Ovary (tissue), 9 donors: ENCODE data around the gene BEAN1. TPM values are rescaled to one million over a fixed set of nuclear protein-coding genes. Genes with fewer than 3 reads are reported as not detected.

Source experiments
- DNase-seq, 5 donors: peaks; one replicate each; pipeline ENCODE4 v3.0.0-alpha.2; 2019 to 2020
- H3K27ac ChIP-seq, 2 donors: fragments of 200-600 bp; one replicate each; pipeline versions ENCODE4 v1.5.1 to v1.8.0; 2019 to 2022
- H3K27me3 ChIP-seq: fragments of 200-600 bp; one replicate; pipeline ENCODE4 v1.8.0; 2022
- H3K36me3 ChIP-seq: fragments of 200-600 bp; sonication (generic); one replicate; pipeline ENCODE4 v1.5.1; 2019
- H3K4me1 ChIP-seq: one replicate; pipeline ENCODE4 v1.8.1; 2013; ENCODE audit warnings: mild to moderate bottlenecking, moderate library complexity; ENCODE audit not compliant: insufficient read depth
- H3K4me3 ChIP-seq: fragments of 200-600 bp; sonication (generic); one replicate; pipeline ENCODE4 v1.5.1; 2017
- H3K9me3 ChIP-seq, 2 donors: fragments of 200-600 bp in 1 of 2; sonication (generic) in 1 of 2; one replicate each; pipeline versions ENCODE4 v1.5.1 to v1.8.1; 2013 to 2019; ENCODE audit warnings: mild to moderate bottlenecking in 1 of 2, moderate library complexity in 1 of 2
- EP300 ChIP-seq: sonication (generic); formaldehyde crosslinking; IDR thresholded peaks from one replicate; pipeline ENCODE4 v1.6.1; 2017; ENCODE audit warnings: antibody characterized with exemption
- POLR2A ChIP-seq: fragments of 450-650 bp; IDR thresholded peaks from one replicate; pipeline ENCODE4 v1.6.1; 2017; ENCODE audit warnings: antibody characterized with exemption, mild to moderate bottlenecking, moderate library complexity
- WGBS, 3 donors: extraction: QIAGEN DNeasy Blood & Tissue Kit in 1 of 3; methylation state at CpG; one replicate each; pipeline versions ENCODE4 v1.1.5 to v1.1.7; 2013 to 2017; 5-methylcytosine and 5-hydroxymethylcytosine counted together
- intact Hi-C, 4 donors: fragments of 100-400 bp; cut with DNase I; formaldehyde crosslinking; loops; one replicate each; pipeline versions ENCODE4 v1.11.0 to v1.15.1; 2022 to 2023
- polyA plus RNA-seq, 2 donors: library from polyadenylated mRNA; stranded (reverse); fragments of 200-250 nt in 1 of 2; fragments of 350-450 nt in 1 of 2; fragmentation: Illumina TruSeq in 1 of 2; extraction: RNeasy Lipid Tissue Mini Kit (QIAGEN cat#74804) in 1 of 2; gene quantifications; one replicate each; pipeline ENCODE4 v1.2.3, GENCODE V29; 2013 to 2014
- total RNA-seq, 7 donors: library from RNA; depleted of rRNA in 2 of 7; stranded (reverse); fragments of >200 nt in 2 of 7; fragmentation: NEBNext Ultra II Directional in 3 of 7; extraction: Animal tissue kit (Norgen Biotek cat#: 25700) in 3 of 7; gene quantifications; one replicate each; pipeline versions ENCODE4 v1.1.0 to v1.2.4, GENCODE V29; 2016 to 2023
- TF ChIP-seq, protein P1 (sequence below), 3 donors: fragments of 450-650 bp in 2 of 3; fragments of 200-600 bp in 1 of 3; IDR thresholded peaks; one replicate each; pipeline versions ENCODE4 v1.5.1 to v1.8.0; 2016 to 2022; ENCODE audit warnings: antibody characterized with exemption in 3 of 3, mild to moderate bottlenecking in 1 of 3
- donor health status: DM: no; HTN: no; CAD: no; lungs with moderate emphysema.
- donor health status: DM: no; HTN: no; CAD: no.
- donor health status: Bipolar disorder and iron deficiency.
- donor health status: DM: yes; HTN: yes; CAD: no.
- donor health status: DM: no; HTN: no; CAD: no.
- donor health status: DM: yes; HTN: yes; CAD: no.

The BEAN1 gene
- total and polyA plus RNA-seq, 9 donors: 0.15 to 2.2 (median 0.61) TPM; not detected in 1

- Histone ChIP-seq H3K36me3 (no peaks in the 10 kb centered on the region), H3K4me3 (no peak overlapping the region), H3K4me1 (peaks cover 7% of the 10 kb centered on the region), H3K9me3 (no peaks in the 10 kb centered on the region), H3K27ac (peak overlapping the region in 1 of 2 donors; percentile 30), H3K27me3 (no peaks in the 10 kb centered on the region)
- WGBS, 3 donors: 59 to 76% (median 69%) methylated on average over 9 of the region's 9 CpGs
- intact Hi-C loops: no loop called here
- no peak for DNase-seq
- no peak for TF ChIP-seq EP300
- TF ChIP-seq, protein P1, sequence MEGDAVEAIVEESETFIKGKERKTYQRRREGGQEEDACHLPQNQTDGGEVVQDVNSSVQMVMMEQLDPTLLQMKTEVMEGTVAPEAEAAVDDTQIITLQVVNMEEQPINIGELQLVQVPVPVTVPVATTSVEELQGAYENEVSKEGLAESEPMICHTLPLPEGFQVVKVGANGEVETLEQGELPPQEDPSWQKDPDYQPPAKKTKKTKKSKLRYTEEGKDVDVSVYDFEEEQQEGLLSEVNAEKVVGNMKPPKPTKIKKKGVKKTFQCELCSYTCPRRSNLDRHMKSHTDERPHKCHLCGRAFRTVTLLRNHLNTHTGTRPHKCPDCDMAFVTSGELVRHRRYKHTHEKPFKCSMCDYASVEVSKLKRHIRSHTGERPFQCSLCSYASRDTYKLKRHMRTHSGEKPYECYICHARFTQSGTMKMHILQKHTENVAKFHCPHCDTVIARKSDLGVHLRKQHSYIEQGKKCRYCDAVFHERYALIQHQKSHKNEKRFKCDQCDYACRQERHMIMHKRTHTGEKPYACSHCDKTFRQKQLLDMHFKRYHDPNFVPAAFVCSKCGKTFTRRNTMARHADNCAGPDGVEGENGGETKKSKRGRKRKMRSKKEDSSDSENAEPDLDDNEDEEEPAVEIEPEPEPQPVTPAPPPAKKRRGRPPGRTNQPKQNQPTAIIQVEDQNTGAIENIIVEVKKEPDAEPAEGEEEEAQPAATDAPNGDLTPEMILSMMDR (IDR thresholded peaks at IDR 0.05): no peak
- no peak for TF ChIP-seq POLR2A
Observed at GRCh38 chr16:66523861-66524354, 96.8 kb downstream of the BEAN1 start.

- Histone ChIP-seq H3K27me3 (no peaks in the 10 kb centered on the region), H3K9me3 (no peaks in the 10 kb centered on the region), H3K4me3 (no peak overlapping the region), H3K4me1 (peaks cover 7% of the 10 kb centered on the region), H3K36me3 (no peaks in the 10 kb centered on the region), H3K27ac (no peak overlapping the region)
- whole genome bisulfite sequencing, 3 donors: 82 to 83% (median 82%) methylated on average over 6 of the region's 6 CpGs
- TF ChIP-seq EP300 (no peak), POLR2A (no peak)
- TF ChIP-seq, protein P1 (IDR thresholded peaks at IDR 0.05): no peak
- intact Hi-C loops: no loop called here
- no peak for DNase-seq
Observed at GRCh38 chr16:66524601-66525164, 97.6 kb downstream of the BEAN1 start.

DNA sequence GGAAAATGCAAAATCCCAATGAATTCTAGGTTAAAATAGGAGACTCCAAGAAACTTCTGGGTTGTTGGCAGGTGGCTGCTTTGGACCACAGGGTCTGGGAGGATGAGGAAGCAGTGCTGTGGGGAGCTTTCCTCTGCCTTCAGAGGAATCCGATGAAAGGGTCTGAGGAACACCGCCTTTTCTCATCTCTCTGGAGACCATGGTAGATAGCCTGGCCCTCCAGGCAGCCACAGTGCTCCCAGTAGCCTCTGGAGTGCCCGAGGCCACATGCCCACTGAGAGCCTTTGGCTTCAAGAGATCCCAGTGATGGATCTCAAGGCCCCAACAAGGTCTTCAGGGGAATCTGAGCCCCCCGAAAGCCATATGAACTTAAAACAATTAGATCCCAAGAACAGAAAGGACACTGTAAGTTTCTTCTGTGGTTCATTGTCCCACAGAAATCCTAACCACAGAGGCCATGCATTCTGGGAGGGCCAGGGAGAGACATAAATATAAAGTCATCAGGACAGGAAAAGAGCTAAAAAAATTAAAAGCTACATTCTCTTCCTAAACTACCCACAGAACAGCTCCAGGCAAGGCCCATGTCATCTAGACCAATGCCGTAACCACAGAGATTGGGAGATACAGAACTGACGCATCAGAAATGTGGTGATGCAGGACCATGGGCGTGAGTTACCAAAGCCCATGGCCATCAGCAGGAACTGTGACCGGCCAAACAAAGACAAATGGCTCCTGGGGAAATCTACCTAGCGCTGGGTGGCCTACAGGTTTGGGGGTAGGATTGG lies 98.5 kb downstream of the BEAN1 start:
- no peaks in the 10 kb centered on the region for H3K36me3 ChIP-seq
- no peak for TF ChIP-seq POLR2A
- TF ChIP-seq EP300: no peak
- TF ChIP-seq, protein P1 (IDR thresholded peaks at IDR 0.05): no peak

GRCh38 chr16:66528294-66528693 lies 101.2 kb downstream of the BEAN1 start:
- H3K36me3 ChIP-seq: no peaks in the 10 kb centered on the region

More for the DNA sequence above, 98.5 kb downstream of the BEAN1 start:
- H3K4me3 ChIP-seq: no peak overlapping the region
- no peaks in the 10 kb centered on the region for H3K9me3 ChIP-seq
- intact Hi-C loops: no loop called here
- H3K27ac ChIP-seq: no peak overlapping the region
- no peak for DNase-seq
- no peaks in the 10 kb centered on the region for H3K27me3 ChIP-seq
- WGBS, 3 donors: 92 to 95% (median 92%) methylated on average over 9 of the region's 9 CpGs
- peaks cover 7% of the 10 kb centered on the region for H3K4me1 ChIP-seq

More at GRCh38 chr16:66528294-66528693, 101.2 kb downstream of the BEAN1 start:
- 92 to 96% (median 94%) methylated on average over 5 of the region's 5 CpGs for WGBS, 3 donors
- no peak overlapping the region for H3K4me3 ChIP-seq
- no peaks in the 10 kb centered on the region for H3K9me3 ChIP-seq
- no peaks in the 10 kb centered on the region for H3K4me1 ChIP-seq
- intact Hi-C loops: no loop called here
- TF ChIP-seq, protein P1 (IDR thresholded peaks at IDR 0.05): no peak
- no peak for TF ChIP-seq POLR2A
- no peak overlapping the region for H3K27ac ChIP-seq
- no peaks in the 10 kb centered on the region for H3K27me3 ChIP-seq
- no peak for DNase-seq
